GM23248 (cell line): Measurements from ENCODE around the gene ZNF827.

Experiments used
- EZH2 ChIP-seq: fragments of 200-600 bp; sonication (generic); IDR thresholded peaks from 2 replicates; pipeline ENCODE4 v1.6.1; 2018; ENCODE audit warnings: antibody characterized with exemption, mild to moderate bottlenecking; ENCODE audit not compliant: insufficient read depth, poor library complexity, severe bottlenecking
- EZH2phosphoT487 ChIP-seq: fragments of 200-600 bp; sonication (generic); IDR thresholded peaks from 2 replicates; pipeline ENCODE4 v1.6.1; 2018; ENCODE audit warnings: antibody characterized with exemption, moderate library complexity, mild to moderate bottlenecking, low read depth; ENCODE audit not compliant: insufficient read depth

DNA sequence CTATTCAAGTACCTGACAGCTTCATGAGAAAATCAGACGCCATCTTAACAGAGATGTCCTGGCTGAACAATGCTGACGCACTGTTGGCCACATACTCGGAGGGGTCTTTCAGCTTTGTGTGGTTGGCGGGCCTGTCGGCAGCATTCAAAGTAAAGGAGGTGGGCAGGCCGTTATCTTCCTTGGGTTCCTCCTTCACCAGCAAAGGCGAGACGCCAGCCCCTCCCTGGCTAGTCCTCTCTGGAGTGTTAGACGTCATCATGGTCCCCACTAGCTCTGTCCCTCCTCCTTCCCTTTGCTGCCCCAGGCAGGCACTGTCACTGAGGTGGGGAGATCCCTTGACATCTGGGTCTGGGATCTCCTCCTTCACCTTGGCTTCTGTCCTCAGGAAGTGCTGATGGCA lies 53.0 kb downstream of the ZNF827 start:
- TF ChIP-seq EZH2 (no peak), EZH2phosphoT487 (no peak)
